ENCODE measurements around the gene ATG2B. TPM values are rescaled to one million over a fixed set of nuclear protein-coding genes. Genes with fewer than 3 reads are reported as not detected.
"Not testable (repeated sequence)": the region's sequence is repeated elsewhere in the genome, so short reads cannot be mapped to it uniquely, and the experiment has no call there.

ATG2B gene
- total RNA-seq, 1 experiment from 2014 or later, result 1.6 TPM

DNA sequence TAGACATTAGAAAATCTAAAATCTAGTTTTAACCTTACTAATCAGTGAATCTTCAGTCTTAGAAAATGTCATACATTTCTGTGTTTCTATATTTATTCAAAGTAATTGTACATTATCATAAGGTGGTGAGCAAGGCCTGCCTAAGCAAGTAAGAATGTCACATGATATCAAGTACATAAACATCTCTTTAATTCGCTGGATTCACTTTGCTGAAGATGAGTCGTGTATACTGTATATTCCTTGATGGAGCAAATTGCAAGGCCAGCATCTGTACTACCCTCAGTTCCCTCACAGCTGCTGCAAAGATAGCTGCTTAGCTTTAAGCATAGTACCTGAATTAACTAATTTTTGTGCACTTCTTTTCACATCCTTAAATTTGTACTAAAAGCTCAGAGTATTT lies 20.3 kb upstream of the ATG2B start:
- no peak for DNase-seq (ENCODE audit: low read depth)
- in situ Hi-C loops (cut with HindIII; ENCODE audit: low pct_unique_long_range_greater_than_20kb, low sequenced_read_pairs), result no loop called here

DNA sequence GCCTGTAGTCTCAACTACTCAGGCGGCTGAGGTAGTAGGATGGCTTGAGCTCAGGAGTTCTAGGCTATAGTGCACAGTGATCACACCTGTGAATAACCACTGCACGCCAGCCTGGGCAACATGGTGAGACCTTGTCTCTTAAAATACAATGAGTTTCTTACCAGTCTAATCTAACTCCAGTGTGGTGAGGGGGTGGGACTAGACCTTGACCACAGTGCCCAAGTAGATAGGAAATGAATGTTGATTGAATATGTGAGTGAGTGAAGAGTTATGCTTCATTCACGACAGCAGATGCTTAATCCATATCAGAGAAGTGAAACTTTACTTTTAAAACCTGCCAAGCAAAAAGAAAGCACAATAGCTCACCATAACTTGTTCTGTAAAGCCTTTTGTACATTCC lies 17.6 kb upstream of the ATG2B start:
- DNase-seq (ENCODE audit: low read depth), result no peak
- in situ Hi-C loops (cut with HindIII; ENCODE audit: low pct_unique_long_range_greater_than_20kb, low sequenced_read_pairs), result no loop called here

DNA sequence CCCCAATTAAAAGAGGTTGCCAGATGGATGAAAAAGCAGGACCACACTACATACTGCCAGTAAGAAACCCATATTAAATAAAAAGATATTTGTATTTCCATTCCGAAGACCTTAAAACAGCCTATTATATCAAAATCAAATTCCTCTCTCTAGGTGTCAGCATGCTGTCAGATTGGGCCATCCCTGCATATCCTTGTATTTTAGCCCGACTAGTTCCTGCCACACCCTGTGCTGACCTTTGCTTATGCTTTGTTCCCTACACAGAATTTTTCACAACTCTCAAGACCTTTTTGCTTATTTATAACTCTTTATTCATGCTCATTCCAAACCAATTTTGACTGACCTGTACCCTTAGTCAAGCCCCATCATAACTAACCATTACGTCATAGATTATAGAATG lies 13.0 kb upstream of the ATG2B start:
- in situ Hi-C loops (cut with HindIII; ENCODE audit: low pct_unique_long_range_greater_than_20kb, low sequenced_read_pairs), result no loop called here
- DNase-seq (ENCODE audit: low read depth), result no peak

DNA sequence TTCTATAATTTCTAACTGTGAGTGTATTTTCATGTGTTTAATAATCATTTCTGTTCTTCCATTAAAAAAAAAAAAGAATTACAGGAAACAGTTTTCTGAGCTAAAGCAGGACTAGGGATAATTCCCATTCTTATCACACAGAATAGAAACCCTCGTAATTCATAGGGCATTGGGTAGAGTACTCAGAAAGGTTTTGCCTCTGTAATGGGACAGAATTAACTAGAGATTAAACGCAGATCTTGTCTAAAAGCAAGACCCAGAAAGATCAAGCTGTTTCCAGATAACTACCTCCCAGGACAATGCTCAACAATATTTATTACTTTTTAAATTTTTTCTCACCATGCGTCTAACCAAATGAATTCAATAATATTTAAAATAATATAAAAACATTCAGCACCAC lies 10.4 kb upstream of the ATG2B start:
- DNase-seq (ENCODE audit: low read depth), result no peak
- in situ Hi-C loops (cut with HindIII; ENCODE audit: low pct_unique_long_range_greater_than_20kb, low sequenced_read_pairs), result no loop called here

DNA sequence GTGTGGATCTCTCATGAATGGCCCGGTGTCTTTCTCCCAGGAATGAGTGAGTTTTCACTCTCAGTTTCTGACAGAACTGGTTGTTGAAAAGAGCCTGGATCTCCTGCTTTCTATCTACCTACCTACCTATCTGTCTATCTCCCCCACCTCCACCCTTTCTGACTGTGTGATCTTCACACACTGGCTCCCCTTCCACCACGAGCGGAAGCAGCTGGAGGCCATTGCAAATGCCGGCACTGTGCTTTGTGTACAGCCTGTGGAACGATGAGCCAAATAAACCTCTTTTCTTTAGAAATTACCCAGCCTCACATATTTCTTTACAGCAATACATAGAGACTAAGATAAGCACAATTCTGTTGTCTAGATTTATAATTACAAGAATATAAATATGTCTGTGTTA lies 7.4 kb upstream of the ATG2B start:
- DNase-seq (ENCODE audit: low read depth), result no peak
- in situ Hi-C loops (cut with HindIII; ENCODE audit: low pct_unique_long_range_greater_than_20kb, low sequenced_read_pairs), result no loop called here

DNA sequence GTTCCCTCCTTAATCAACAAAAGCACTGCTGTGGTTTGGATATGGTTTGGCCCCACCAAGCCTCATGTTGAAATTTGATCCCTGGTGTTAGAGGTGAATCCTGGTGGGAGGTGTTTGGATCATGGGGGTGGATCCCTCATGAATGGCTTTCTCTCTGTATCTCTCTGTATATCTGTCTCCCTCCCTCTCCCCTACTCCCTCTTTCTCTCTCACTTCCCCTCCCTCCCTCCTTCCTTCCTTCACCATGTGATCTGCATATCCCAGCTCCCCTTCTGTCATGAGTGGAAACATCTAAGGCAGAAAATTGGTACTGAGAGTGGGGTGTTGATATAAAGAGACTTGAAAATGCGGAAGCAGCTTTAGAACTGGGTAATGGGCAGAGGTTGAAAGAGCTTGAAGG lies 5.4 kb upstream of the ATG2B start:
- in situ Hi-C loops (cut with HindIII; ENCODE audit: low pct_unique_long_range_greater_than_20kb, low sequenced_read_pairs), result no loop called here
- no peak for DNase-seq (ENCODE audit: low read depth)

DNA sequence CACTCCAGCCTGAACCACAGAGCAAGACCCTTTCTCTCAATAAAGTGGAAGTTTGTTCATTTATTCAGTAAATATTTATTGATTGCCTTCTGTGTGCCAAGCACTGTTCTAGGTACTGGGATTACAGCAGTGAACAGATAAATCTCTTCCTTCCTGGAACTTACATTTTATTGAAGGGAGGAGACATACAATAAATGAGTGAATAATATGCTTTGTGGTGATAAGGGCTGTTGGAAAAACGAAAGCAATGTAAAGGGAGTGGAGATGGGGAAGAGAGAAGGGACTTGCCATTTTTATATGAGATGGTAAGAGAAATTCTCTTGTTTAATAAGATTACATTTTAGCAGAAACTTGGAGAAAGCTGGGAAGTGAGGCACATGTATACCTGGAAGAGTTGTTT lies 1.8 kb upstream of the ATG2B start:
- no peak for DNase-seq (ENCODE audit: low read depth)
- in situ Hi-C loops (cut with HindIII; ENCODE audit: low pct_unique_long_range_greater_than_20kb, low sequenced_read_pairs), result no loop called here

DNA sequence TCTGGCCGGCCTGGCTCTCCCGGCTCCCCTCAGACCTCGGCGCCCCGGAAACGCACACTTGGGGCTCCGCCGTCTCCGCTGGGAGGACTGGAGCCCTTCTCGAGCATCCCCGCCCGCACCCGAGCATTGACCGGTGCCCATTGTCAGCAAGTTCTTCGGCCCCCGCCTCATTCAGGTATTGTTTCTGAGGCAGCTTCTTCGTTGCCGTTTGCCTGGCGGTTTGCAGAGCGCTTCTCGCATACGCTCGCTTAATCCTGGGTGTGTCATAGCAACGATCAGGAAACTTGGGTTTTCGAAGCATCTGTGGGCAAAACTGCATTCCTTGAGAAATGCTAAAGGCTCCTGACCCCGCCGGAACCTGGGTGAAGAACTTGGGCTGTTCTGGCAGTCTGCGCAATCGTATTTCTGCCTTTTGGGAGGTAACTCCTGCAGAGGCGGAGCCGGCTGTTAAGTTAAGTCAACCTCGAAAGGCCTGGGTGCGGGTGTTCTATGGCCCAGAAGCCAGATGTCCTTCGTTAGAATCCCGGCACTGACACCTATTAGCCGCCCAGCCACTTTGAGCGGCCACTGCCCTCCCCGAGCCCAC lies 703 bp upstream of the ATG2B start:
- peak; percentile 19 for DNase-seq (ENCODE audit: low read depth)

DNA sequence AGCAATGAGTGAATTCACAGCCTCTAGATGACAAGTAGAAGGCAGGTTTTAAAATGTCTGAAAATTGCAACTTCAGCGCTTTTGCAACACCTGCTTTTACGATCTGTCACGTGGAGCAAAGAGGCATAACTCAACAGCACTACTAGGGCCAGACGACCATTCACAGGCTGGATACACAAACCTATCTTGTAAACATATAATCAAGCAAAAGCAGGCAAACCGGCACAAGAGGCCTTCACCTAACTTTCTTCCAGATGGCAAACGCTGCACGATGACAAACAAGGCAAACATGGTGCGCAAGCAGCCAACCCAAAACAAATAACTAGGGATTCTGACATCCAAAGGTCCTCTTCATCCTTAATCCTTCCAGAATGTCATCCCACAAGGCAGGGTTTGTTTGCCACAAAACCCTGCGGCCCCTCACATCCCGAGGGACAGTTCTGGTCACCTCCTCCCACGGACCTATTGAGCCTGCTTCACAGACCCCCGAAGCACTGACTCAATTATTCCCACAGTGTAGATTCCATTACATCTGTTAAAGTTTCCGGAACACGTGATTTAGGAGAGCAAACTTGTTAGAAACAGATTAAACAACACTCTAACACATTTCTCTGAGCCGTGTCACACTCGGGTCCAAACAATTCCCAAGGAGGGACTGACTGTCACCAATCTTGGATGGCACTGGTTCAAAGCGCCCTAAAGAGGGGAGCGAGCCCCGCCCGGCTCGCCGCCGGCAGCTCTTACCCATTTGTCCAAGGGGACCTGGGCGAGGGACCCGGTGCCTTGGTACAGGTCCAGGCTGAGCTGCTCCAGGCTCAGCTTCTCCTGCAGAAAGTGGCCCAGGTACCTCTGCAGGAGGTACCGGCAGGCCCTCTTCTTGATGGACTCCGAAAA lies 823 bp downstream of the ATG2B start:
- DNase-seq (ENCODE audit: low read depth), result peak; percentile 25
- in situ Hi-C loops (cut with HindIII; ENCODE audit: low pct_unique_long_range_greater_than_20kb, low sequenced_read_pairs), result no loop called here

More for the DNA sequence above, 703 bp upstream of the ATG2B start:
- in situ Hi-C loops (cut with HindIII; ENCODE audit: low pct_unique_long_range_greater_than_20kb, low sequenced_read_pairs), result no loop called here

DNA sequence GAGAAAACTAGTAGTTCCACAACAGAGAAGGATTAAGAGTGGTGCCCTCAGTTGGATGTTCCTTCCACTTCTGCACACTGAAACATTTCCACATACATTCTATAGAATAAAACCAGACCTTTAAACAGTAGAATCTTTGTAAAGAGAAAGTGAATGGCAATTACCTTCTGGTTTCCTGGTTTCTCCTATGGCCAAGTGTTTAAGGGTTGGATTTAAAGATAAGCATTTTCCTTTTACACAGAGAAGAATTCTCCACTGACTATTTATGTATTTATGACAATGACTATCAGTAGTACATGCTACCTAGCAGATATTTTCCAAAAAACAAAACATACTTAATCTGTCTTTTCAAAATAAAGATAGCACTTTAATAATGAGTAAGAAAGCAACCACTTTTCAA lies 3.2 kb downstream of the ATG2B start:
- no peak for DNase-seq (ENCODE audit: low read depth)
- in situ Hi-C loops (cut with HindIII; ENCODE audit: low pct_unique_long_range_greater_than_20kb, low sequenced_read_pairs), result no loop called here

DNA sequence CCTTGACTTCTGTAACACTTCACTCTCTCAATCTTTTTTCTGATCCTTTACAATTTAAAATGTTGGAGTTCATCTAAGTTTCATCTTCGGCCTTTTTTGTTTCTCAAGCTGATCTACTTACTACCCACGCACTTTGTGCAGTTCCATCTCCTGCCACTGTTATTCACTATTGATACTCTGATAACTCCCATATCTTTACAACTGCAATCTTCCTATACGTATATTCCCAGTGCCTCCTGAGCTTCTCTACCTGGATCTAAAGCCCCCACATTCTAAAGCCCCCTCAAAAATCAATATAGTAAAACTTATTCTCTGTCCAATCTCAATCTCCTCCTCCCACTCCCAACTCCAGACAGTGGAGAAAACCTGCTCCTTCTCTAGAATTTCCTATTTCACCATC lies 5.9 kb downstream of the ATG2B start:
- in situ Hi-C loops (cut with HindIII; ENCODE audit: low pct_unique_long_range_greater_than_20kb, low sequenced_read_pairs), result no loop called here
- no peak for DNase-seq (ENCODE audit: low read depth)

DNA sequence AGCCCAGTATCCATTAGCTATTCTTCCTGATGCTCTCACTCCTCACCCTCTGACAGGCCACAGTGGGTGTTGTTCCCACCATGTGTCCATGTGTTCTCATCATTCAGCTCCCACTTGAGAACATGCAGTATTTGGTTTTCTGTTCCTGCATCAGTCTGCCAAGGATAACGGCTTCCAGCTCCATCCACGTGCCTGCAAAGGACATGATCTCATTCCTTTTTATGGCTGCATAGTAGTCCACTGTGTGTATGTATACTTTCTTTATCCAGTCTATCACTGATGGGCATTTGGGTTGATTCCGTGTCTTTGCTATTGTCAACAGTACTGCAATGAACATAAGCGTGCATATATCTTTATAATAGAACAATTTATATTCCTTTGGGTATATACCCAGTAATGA lies 8.9 kb downstream of the ATG2B start:
- in situ Hi-C loops (cut with HindIII; ENCODE audit: low pct_unique_long_range_greater_than_20kb, low sequenced_read_pairs), result no loop called here
- no peak for DNase-seq (ENCODE audit: low read depth)

DNA sequence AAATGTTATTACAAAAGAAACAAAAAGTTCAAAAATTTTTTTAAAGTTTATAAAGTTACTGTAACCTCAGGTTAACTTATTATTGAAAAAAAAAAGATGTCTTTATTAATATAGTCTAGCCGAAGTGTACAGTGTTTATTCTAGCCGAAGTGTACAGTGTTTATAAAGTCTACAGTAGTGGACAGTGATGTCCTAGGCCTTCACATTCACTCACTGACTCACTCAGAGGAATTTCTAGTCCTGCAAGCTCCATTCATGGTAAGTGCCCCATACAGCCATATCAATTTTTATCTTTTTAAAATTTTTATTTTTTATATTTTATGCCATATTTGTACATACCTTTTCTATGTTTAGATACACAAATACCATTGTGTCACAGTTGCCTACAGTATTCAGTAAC lies 10.4 kb downstream of the ATG2B start:
- in situ Hi-C loops (cut with HindIII; ENCODE audit: low pct_unique_long_range_greater_than_20kb, low sequenced_read_pairs), result no loop called here

DNA sequence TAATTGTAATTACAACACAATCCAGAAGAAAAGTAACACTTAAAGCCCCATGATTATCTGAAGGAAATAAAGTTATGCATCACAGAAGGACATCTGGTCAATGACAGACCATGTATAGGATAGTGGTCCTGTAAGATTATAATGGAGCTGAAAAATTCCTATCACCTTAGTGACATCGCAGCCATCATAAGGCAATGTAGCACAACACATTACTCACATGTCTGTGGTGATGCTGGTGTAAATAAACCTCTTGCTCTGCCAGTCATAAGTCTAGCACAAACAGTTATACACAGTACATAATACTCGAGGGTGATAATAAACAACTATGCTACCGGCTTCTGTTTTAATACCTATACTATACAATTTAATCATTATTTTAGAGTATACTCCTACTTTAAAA lies 11.2 kb downstream of the ATG2B start:
- in situ Hi-C loops (cut with HindIII; ENCODE audit: low pct_unique_long_range_greater_than_20kb, low sequenced_read_pairs), result no loop called here
- no peak for DNase-seq (ENCODE audit: low read depth)

More for the DNA sequence above, 10.4 kb downstream of the ATG2B start:
- DNase-seq (ENCODE audit: low read depth), result no peak

DNA sequence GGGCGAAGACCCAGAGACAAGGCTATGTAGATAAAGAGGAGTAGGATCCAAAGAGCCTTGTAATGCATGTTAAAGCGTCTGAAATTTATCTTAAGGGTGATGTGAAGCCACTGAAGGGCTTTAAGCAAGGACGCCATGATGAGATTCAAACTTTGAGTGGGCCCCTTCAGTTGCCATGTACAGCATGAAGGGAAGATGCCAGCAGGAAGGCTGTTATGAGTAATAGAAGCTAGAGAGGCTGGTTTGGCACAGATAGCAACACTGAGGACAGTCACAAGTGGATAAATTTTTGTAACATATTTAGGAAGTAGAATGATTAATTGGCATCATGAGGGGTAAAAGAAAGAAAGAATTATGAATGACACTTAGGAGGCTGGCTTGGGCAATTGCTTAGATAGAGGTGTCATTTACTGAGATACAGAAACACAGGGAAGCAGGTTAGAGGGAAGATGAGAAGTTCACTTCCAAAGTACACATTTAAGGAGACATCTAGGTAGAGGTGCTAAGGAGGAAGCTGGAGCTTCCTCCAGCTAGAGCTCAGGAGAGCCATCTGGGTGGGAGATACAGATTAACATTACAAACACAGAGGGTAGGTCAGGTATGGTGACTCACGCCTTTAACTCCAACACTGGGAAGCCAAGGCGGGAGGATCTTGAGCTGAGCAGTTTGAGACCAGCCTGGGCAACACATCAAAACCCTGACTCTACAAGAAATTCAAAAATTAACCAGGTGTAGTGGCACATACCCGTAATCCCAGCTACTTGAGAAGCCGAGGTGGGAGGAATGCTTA lies 13.7 kb downstream of the ATG2B start:
- in situ Hi-C loops (cut with HindIII; ENCODE audit: low pct_unique_long_range_greater_than_20kb, low sequenced_read_pairs), result no loop called here
- DNase-seq (ENCODE audit: low read depth), result no peak

DNA sequence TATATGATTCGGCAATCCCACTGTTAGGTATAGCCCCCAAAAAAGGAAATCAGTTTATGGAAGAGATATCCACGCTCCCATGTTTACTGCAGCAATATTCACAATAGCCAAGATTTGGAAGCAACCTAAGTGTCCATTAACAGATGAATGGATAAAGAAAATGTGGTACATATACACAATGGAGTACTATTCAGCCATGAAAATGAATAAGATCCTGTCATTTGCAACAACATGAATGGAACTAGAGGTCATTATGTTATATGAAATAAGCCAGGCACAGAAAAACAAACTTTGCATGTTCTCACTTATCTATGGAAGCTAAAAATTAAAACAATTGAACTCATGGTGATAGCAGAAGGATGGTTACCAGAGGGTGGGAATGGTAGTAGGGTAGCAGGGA lies 15.2 kb downstream of the ATG2B start:
- DNase-seq (ENCODE audit: low read depth); in situ Hi-C loops (cut with HindIII; ENCODE audit: low pct_unique_long_range_greater_than_20kb, low sequenced_read_pairs): not testable (repeated sequence)

DNA sequence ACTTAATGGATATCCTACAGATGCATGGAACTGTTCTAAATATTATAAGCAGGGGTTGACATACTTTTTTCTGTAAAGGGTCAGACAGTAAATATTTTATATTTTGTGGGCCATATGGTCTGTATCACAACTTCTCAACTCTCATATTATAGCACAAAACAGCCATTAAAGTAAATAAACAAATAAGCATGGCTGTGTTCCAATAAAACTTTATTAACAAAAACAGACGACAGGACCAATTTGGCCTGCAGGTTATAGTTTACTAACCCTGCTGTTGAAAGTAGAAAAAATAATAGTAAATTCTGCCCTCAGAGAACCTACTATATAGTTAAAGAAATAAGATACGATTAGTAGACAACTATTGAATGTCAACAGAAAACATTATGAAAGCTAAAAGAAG lies 17.5 kb downstream of the ATG2B start:
- DNase-seq (ENCODE audit: low read depth), result no peak
- in situ Hi-C loops (cut with HindIII; ENCODE audit: low pct_unique_long_range_greater_than_20kb, low sequenced_read_pairs), result no loop called here

DNA sequence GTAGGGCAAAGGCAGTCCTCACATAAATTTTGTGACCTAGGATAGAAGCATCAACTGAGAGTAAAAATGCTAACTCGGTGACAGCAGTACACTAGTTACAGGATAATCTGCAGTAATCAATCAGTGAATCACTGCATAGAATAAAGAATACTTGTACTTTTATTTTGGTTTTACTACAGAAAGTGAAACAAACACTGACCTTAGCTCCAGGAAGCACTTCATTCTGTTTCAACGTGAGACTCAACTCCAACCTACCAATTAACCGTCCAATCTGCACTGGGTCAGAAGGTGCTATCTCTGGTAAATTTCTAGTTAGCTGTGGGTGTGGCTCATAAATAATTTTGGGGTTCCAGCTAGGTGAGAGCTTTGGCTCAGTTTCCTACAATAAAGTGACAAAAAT lies 21.8 kb downstream of the ATG2B start:
- in situ Hi-C loops (cut with HindIII; ENCODE audit: low pct_unique_long_range_greater_than_20kb, low sequenced_read_pairs), result no loop called here
- no peak for DNase-seq (ENCODE audit: low read depth)

DNA sequence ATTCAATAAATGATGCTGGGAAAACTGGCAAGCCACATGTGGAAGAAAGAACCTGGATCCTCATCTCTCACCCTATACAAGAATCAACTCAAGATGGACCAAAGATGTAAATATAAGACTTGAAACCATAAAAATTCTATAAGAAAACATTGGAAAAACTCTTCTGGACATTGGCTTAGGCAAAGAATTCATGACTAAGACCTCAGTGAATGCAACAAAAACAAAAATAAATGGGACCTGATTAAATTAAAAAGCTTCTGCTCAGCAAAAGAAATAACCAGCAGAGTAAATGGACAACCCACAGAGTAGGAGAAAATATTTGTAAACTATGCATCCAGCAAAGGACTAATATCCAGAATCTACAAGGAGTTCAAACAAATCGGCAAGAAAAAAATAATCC lies 24.6 kb downstream of the ATG2B start:
- in situ Hi-C loops (cut with HindIII; ENCODE audit: low pct_unique_long_range_greater_than_20kb, low sequenced_read_pairs), result no loop called here
- no peak for DNase-seq (ENCODE audit: low read depth)
